Renal cortex interstitium (tissue), 11 donors: ENCODE results near the gene FGF1. TPM values are rescaled to one million over a fixed set of nuclear protein-coding genes. Genes with fewer than 3 reads are reported as not detected.

Experiments used
- DNase-seq, 11 donors: peaks; one replicate each; pipeline ENCODE4 v3.0.0-alpha.2; 2013; ENCODE audit warnings: low read depth in 9 of 11, low spot score in 4 of 11; ENCODE audit errors: extremely low read depth in 1 of 11
- polyA plus RNA-seq, 3 donors: library from polyadenylated mRNA; unstranded; fragments of 120-200 nt; gene quantifications; one replicate each; pipeline ENCODE4 v1.2.1, GENCODE V29; 2013; ENCODE audit not compliant: insufficient read length in 3 of 3

FGF1 gene
- polyA plus RNA-seq, 3 donors: 16.4 to 17.5 (median 17.3) TPM

DNA sequence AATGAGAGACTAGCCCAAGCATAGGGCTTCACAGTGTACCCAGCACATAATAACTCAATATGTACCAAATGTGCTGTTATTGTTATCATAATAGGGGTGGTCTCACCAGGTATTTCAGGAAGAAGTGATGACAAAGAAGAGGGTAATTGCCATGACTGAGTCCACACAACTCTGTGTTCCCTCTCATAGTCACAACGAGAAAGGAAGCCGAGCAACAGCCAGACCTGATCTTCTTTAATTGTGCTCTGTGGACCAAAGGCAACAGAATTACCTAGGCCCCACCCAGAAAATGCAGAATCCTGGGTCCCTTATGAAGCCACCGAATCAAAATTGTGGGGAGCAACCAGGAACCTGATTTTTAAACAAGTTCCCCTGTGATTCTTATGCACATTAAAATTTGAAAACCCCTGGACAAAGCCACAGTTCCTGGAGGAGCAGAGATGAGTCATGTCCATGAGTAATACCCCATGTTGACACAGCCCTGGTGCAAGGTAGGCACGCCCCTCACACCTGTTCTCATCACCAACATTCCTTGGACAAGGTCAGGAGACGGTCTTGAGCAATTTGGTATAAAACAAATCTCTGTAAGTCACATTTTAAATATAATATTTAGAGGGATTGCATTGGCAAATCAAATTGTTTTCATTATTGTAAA is 5.2 kb downstream of the FGF1 start:
- no peak for DNase-seq

DNA sequence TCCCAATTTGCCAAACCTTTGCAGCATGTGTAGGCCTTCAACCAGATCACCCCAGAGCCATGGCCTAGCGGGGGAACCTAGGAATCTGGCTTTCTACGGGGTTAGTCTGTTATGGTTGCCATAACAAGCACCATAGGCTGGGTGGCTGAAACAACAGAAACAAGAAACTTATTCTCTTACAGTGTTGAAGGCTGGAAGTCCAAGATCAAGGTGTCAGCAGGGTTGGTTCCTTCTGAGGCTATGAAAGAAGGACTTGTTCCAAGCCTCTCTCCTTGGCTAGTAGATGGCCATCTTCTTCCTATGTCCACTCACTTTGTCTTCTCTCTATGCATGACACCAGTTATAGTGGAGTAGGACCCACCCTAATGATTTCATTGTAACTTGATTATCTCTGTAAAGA is 6.1 kb downstream of the FGF1 start:
- DNase-seq: no peak

DNA sequence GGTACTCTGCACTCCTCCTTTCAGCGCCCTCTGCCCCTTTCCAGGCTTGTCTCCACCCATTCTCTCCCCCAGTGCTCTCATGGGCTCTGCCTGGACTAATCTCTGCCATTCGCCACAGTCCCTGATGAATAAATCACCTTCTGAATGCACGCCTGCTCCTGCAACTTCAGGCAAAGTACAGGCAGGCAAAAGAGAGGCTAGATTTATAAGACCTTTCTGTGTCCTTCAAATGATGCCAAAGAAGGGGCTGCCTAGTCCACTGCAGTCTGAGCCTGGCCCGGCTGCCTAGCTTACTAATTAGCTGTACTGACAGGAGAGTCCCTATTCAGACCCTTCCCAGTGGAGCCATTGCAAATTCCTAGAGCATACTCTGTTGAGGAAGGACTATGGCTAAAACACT is 7.4 kb downstream of the FGF1 start:
- no peak for DNase-seq

DNA sequence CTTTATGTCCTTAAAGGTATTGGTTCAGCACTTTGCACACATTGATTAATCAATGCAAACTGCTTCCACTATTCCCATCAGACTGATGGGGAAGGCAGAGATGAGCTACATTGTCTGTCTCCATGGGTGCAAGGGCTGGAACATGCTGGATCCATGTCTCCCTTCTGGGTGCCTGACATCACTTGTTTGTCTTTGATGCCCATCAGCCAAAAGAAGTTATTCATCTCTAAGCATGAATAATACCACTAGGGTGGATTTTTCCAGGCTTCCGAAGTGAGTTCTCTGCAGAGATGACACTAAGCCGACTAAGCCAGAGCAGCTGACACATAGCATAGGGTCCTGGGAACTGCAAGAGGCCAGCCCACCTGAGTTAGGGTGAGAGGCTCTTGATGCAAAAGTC is 8.7 kb downstream of the FGF1 start:
- no peak for DNase-seq

DNA sequence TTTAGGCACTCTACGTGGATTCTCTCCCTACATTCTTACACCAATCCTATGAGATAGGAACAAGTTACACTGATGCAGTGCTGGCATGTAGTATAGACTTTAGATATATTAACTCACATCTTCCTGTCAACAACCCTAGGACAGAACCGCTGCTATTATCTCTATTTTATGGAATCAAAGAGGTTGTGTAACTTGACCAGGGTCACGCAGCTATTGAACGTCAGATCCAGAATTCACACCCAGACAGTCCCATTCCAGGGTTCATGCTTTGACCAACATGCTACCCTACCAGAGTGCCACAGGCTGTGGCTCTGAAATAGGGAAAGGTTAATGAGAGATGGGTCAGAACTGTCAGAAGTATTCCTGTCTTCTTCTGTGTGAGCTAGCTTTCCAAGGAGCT is 9.6 kb downstream of the FGF1 start:
- DNase-seq: no peak

DNA sequence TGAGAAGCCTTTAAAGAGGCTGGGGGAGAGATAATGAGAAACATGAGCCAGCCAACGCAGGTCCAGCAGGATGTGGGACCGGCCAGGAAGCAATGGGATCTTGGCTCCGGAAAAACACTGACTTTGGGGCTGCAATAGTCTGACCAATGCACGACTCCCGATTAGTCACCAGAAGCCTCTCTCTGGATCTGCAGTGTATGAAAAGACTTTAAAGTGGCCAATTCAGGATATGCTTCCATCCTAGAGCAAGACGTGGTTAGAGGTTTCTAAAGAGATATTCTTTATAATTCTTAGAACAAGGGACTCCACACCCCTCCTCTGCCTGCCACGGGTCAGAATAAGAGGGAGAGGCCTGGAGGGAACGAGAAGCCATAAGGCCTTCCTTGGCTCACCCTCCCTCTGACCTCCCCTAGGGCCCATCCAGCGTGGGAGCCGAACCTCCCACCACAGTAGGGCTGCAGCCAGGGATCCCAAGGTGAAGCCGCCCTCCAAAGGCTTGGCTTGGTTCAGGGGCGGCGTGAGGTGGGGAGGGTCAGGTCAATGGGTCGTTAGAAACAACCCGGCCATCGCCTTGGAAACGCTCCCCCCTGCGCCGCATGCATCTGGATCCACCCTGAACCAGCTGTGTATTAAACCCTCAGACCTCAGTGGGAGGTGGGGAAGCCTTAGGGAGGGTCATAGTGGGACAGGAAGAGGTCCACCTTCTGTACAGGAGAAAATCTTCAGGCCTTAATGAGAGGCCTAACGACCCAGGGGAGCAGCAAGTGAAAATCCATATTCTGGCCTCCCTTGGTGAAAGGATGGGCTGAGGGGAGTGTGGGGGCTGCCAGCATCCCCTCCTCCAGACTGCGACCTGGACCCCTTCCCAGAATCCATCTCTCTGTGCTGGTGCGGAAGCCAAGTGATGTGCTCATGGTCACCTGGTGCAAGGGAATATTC is 11.1 kb downstream of the FGF1 start:
- DNase-seq: no peak

DNA sequence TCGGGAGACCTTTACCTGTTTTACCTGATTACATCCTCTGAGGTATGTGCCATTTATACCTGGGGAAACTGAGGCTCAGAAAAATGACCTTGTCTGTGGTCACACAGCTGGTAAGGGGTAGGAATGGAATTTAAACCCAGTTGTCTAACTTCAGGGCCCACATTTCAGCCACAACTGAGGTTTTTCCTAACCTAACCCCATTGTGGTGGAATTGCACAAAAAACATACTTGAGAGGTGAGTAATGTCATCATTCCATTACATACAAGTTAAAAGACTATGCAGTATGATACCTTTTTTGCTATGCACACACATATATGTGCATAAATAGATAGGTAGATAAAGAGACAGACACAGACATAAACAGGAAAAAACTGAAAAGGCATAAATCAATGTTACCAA is 14.1 kb downstream of the FGF1 start:
- no peak for DNase-seq

DNA sequence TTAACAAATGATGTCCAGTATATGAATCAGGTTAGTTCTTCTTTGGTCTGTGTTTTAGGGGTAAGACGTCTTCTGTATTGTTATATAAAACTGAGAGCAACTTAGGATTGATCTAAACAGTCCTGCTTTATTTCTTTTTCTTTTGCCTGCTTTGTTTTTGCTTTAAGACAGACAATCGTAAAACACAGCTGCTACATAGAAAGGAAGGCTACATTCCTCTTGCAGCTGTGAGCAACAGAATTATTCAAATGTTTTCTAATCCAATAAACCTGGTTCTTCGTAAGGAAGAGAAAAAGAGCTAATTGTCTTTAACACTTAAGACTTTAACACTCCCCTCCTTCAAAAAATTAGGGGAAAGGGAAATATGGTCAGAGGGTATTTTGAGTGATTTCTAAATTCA is 14.6 kb downstream of the FGF1 start:
- DNase-seq: peak in 3 of 11 donors; percentile 11 to 31 (median 27)

DNA sequence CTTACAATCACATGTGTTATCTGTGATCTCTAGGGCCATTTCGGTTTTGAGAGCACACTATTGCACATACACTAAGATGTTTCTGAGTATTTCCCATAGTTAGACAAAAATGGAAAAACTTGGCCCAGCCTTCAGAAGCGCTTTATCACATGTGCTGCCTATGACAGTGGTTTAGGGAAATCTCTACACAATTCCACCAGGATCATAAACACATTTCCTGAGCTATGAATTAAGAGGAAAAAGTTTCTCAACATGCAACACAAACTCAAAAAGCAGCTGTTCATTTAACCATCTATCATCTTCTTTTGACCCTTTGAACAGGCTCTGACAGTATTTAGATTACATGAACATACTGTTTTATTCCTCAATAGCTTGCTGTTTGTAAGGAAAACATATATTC is 15.1 kb downstream of the FGF1 start:
- peak in 8 of 11 donors; percentile 21 to 66 (median 44) for DNase-seq

DNA sequence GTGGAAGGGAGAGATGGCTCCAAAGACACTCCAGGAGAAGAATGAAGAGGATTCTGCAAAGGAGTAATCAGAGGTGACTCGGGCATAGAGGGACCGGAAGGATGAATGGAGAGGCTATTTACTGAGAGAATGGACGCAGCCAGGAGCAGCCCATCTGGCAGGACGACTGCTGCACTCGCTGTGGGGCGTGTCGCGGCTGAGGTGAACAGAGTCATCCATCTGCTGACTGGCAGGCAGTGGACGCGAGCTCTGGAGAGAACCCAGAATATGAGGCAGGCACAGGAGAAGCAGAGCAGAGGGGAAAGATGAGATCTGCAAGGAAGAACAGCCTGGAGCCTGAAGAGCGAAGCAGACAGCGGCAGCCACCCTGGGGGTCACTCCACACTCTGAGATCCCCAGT is 16.4 kb downstream of the FGF1 start:
- DNase-seq: no peak

DNA sequence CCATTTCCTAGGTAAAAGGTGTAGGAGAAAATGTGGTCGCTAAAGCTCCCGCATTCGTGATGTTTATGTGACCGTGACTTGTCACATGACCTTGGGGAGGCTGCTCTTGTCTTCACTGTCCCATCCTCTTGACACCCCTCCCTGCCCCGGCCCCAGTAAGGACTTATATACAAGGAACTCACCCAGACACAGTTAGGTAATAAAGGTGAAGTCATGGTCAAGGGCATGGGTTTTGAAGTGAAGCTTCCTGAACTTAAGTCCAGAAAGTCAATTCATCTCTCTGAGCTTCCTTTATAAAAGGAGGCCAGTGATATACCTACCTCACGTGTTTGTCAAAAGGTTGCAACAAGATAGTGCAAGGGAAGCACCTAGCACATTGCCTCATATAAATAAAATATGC is 17.6 kb downstream of the FGF1 start:
- DNase-seq: no peak

DNA sequence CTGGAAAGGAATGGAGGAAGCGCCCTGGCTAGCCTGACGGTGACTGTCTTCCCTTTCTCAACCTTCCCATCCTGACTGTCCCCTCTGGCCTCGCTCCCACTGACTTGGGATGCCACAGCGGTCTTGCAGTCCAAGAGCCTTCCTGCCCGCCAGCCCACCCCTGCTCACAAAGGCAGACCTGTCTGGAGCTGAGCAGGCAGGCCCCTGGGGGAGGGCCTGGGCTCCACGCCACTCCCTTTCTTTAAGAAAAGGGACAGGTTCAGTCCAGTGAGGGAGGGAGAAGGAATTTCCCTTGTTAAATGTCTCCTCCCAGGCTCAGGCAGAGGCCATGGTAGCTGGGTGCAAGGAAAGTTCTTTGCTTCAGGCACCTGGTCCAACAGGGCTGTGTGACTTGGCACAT is 18.1 kb downstream of the FGF1 start:
- DNase-seq: no peak

DNA sequence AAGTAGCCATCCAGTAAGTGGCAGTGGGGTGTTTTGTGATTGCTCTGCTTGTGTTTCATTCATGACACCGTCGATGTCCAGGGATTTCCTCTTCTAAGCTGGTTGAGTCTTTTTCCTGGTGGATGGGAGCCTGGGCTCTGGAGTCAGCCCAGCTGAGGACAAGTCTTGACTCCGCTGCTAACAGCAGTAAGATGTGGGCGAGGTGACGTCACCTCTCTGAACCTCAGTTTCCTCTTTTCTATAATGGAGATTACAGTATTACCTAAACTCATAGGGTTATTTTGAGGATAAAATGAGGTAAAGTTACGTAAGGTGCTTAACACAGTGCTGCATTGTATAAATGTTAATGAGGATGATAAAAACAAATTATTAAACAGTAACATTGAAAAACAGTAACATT is 21.3 kb downstream of the FGF1 start:
- DNase-seq: no peak

DNA sequence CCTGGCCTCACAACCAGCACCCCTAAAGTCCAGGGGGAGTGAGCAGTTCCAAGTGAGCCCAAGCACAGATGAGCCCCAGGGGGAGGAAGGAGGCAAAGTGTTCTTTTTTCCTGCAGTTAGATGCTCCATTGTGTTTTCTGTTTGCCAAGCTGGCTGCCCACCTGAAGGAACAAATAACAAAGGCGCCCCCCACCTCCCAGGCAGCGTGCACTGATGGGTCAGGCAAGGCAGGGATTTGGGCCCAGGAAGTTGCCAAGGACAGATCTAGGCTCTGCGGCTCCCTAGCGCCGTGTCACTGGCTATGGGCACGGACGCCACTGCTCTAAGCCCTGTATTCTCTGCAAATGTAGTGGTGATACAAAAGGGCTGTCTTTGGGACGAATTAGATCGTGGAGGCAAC is 21.8 kb downstream of the FGF1 start:
- DNase-seq: no peak

DNA sequence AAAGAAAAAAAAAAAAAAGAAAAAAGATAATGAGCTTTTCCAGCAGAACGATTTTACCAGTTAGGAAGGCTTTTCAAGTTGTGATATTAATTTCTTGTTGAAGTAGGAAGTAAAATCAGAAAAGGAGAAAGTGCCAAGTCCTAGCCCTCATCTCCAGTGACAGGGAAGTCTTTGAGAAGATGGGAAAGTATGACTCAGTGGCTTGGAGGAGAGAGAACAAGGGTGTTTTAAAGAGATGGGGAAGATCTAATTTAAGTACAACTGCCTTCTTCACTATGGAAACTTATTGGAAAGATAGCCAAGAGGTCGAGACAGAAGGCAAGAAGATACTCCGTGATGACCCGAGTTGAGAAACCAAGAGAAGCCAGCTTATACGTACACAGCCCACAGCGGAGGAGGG is 22.6 kb downstream of the FGF1 start:
- DNase-seq: no peak

DNA sequence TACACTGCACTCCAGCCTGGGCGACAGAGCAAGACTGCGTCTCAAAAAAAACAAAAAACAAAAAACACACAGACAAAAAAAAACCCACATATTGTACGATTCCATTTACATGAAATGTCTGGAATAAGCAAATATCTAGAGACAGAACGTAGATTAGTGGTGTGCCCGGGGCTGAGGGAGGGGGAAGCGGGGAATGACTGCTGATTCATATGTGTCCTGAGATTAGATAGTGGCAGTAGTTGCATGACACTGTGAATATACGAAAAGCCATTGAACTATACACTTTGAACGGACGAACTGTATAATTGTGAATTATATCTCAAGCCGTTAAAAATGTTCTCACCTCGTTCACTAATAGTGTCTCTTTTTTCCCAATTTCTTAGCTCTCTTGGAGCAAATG is 23.9 kb downstream of the FGF1 start:
- no peak for DNase-seq

DNA sequence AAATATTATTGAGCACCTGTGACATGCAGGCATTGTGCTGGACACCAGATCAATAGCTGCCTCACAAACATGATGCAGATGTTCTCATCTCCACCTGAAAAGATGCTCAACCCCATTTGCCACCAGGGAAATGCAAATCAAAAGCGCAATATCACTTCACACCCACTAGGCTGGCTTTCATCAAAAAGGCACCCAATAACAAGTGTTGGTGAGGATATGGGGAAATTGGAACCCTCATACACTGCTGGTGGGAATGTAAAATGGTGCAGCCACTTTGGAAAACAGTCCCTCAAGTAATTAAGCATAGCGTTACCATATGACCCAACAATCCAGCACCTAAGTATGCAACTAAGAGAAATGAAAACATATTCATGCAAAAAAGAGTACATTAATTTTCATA is 24.7 kb downstream of the FGF1 start:
- no peak for DNase-seq

DNA sequence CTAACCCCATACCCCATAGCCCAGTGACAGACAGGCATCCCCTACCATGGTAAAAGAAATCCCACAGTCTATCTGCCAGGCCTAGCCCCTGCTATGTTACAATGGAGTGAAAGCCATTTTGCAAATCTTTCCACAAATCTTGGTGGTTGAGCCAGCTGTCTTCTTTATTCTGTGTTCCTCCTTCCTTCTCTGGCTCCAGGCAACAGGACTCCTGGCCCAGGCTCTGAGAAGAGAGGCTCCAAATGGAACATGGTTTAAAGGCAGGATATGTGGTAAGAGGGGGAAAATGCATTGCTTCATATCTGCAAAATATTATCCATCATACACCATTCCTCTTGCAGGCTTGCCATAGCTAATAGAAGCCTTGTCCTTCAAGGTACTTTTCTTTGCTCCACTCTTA is 25.2 kb downstream of the FGF1 start:
- no peak for DNase-seq

DNA sequence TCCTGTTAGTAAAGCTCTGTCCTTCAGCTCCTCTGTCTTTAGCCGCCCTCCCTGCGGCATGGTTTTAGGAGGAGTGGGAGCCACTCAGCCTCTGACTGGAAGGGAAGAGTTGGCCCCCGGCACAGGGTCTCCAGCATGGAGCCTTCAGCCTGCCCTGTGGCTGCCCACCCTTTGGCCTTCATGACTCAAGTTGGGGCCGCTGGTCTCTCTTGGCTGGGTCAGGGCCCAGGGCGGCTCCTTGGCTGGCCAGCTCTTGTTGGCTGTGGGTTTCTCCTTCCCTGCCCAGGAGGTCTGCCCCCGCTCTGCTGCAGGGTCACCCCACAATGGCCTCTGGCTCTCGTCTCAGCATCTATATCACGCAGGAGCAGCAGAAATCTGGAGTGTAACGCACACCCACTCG is 25.7 kb downstream of the FGF1 start:
- DNase-seq: no peak

DNA sequence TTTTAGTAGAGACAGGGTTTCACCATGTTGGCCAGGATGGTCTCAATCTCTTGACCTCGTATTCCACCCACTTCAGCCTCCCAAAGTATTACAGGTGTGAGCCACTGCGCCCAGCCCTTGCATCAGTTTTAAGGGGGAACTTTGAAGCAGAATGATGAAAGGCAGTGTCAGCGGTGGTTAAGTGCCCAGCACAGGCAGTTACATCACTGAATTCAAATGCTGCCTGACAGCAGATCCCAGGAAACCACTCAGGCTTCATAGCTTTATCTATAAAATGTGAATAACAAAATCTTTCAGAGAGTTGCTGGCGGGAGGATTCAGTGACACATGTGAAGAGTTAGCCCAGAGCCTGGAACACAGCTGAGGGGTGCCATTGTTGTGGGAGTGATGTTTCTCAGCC is 26.5 kb downstream of the FGF1 start:
- DNase-seq: no peak

DNA sequence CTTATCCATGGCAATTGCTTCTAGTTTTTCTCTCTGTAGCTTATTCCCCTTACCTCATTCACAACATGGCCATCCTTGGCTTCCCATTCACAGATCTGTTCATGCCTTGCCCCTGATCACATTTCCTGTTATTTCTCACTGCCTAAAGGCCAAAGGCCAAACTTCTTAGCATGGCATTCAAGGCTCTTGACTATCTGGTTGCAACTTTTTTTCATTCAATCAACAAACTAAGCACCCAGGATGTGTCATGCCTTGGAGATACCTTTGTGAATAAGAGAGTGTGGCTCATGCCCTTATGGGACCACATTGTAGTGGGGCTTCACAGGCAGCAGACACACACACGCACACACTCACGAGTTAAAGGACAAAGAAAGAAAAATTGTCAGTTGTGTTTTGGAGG is 27.6 kb downstream of the FGF1 start:
- DNase-seq: no peak
